ENCODE results near the gene RALGAPB. TPM values are rescaled to one million over a fixed set of nuclear protein-coding genes. Genes with fewer than 3 reads are reported as not detected.

The RALGAPB gene
- total RNA-seq, 2 experiments from 2014 or later: 36.2 to 39.7 TPM

- H3K9me3 Mint-ChIP-seq: no peaks in the 10 kb centered on the region
- POLR2A ChIA-PET: no interaction called here
- DNase-seq (no peak), ATAC-seq (ENCODE audit: low read depth) (no peak)
- no peak overlapping the region for H3K27ac Mint-ChIP-seq
- no peak overlapping the region for H3K4me3 Mint-ChIP-seq
- H3K36me3 Mint-ChIP-seq: no peaks in the 10 kb centered on the region
- no peaks in the 10 kb centered on the region for H3K4me1 Mint-ChIP-seq
- peaks cover 15% of the 10 kb centered on the region for H3K27me3 Mint-ChIP-seq
Measured at GRCh38 chr20:38615283-38615682, 142.6 kb downstream of the RALGAPB start.

GRCh38 chr20:38616457-38616856, 143.8 kb downstream of the RALGAPB start:
- Mint-ChIP-seq H3K27ac (no peak overlapping the region), H3K4me3 (no peak overlapping the region), H3K9me3 (no peaks in the 10 kb centered on the region), H3K36me3 (no peaks in the 10 kb centered on the region), H3K4me1 (no peaks in the 10 kb centered on the region), H3K27me3 (peaks cover 15% of the 10 kb centered on the region)
- DNase-seq (no peak), ATAC-seq (ENCODE audit: low read depth) (no peak)
- POLR2A ChIA-PET: no interaction called here

GRCh38 chr20:38617011-38617829, 144.6 kb downstream of the RALGAPB start:
- DNase-seq: no peak
- ATAC-seq (ENCODE audit: low read depth): no peak
- H3K27ac Mint-ChIP-seq: no peak overlapping the region
- no peaks in the 10 kb centered on the region for H3K9me3 Mint-ChIP-seq
- POLR2A ChIA-PET: no interaction called here
- no peaks in the 10 kb centered on the region for H3K36me3 Mint-ChIP-seq
- H3K4me1 Mint-ChIP-seq: no peaks in the 10 kb centered on the region
- no peak overlapping the region for H3K4me3 Mint-ChIP-seq
- H3K27me3 Mint-ChIP-seq: peaks cover 15% of the 10 kb centered on the region

GRCh38 chr20:38617830-38618196, 145.2 kb downstream of the RALGAPB start:
- Mint-ChIP-seq H3K4me1 (no peaks in the 10 kb centered on the region), H3K36me3 (no peaks in the 10 kb centered on the region), H3K4me3 (no peak overlapping the region), H3K27ac (no peak overlapping the region), H3K27me3 (peaks cover 12% of the 10 kb centered on the region), H3K9me3 (no peaks in the 10 kb centered on the region)
- POLR2A ChIA-PET: no interaction called here
- DNase-seq: no peak
- no peak for ATAC-seq (ENCODE audit: low read depth)

GRCh38 chr20:38620441-38620840, 147.8 kb downstream of the RALGAPB start:
- ATAC-seq (ENCODE audit: low read depth) (no peak), DNase-seq (no peak)
- Mint-ChIP-seq H3K4me1 (no peaks in the 10 kb centered on the region), H3K4me3 (no peak overlapping the region), H3K9me3 (no peaks in the 10 kb centered on the region), H3K36me3 (no peaks in the 10 kb centered on the region), H3K27me3 (peaks cover 12% of the 10 kb centered on the region), H3K27ac (no peak overlapping the region)
- POLR2A ChIA-PET: no interaction called here

GRCh38 chr20:38623061-38623460, 150.4 kb downstream of the RALGAPB start:
- DNase-seq: no peak
- no peak overlapping the region for H3K27ac Mint-ChIP-seq
- POLR2A ChIA-PET: no interaction called here
- H3K27me3 Mint-ChIP-seq: peaks cover 12% of the 10 kb centered on the region
- no peaks in the 10 kb centered on the region for H3K9me3 Mint-ChIP-seq
- no peak overlapping the region for H3K4me3 Mint-ChIP-seq
- no peak for ATAC-seq (ENCODE audit: low read depth)
- H3K36me3 Mint-ChIP-seq: no peaks in the 10 kb centered on the region
- H3K4me1 Mint-ChIP-seq: no peaks in the 10 kb centered on the region

- POLR2A ChIA-PET: no interaction called here
- ATAC-seq (ENCODE audit: low read depth) (no peak), DNase-seq (no peak)
- no peak overlapping the region for H3K4me3 Mint-ChIP-seq
- peaks cover 8% of the 10 kb centered on the region for H3K27me3 Mint-ChIP-seq
- no peaks in the 10 kb centered on the region for H3K9me3 Mint-ChIP-seq
- H3K36me3 Mint-ChIP-seq: no peaks in the 10 kb centered on the region
- H3K4me1 Mint-ChIP-seq: no peaks in the 10 kb centered on the region
- H3K27ac Mint-ChIP-seq: no peak overlapping the region
Measured at GRCh38 chr20:38624084-38624483, 151.4 kb downstream of the RALGAPB start.

- ATAC-seq (ENCODE audit: low read depth) (no peak), DNase-seq (no peak)
- H3K27ac Mint-ChIP-seq: no peak overlapping the region
- H3K4me3 Mint-ChIP-seq: no peak overlapping the region
- H3K4me1 Mint-ChIP-seq: no peaks in the 10 kb centered on the region
- POLR2A ChIA-PET: no interaction called here
- peaks cover 10% of the 10 kb centered on the region for H3K27me3 Mint-ChIP-seq
- H3K36me3 Mint-ChIP-seq: no peaks in the 10 kb centered on the region
- no peaks in the 10 kb centered on the region for H3K9me3 Mint-ChIP-seq
Measured at GRCh38 chr20:38625896-38626295, 153.3 kb downstream of the RALGAPB start.

GRCh38 chr20:38626921-38627659, 154.4 kb downstream of the RALGAPB start:
- POLR2A ChIA-PET: no interaction called here
- no peaks in the 10 kb centered on the region for H3K4me1 Mint-ChIP-seq
- no peak for DNase-seq

More at GRCh38 chr20:38626921-38627659, 154.4 kb downstream of the RALGAPB start:
- Mint-ChIP-seq H3K36me3 (no peaks in the 10 kb centered on the region), H3K9me3 (no peaks in the 10 kb centered on the region), H3K4me3 (no peak overlapping the region), H3K27ac (no peak overlapping the region), H3K27me3 (peaks cover 9% of the 10 kb centered on the region)
- no peak for ATAC-seq (ENCODE audit: low read depth)

Small RNA genes lying within 50 kb of the gene (microRNA-seq; reads per million reads assigned to microRNA genes)
- gene MIR548O2: not detected

Other genes starting within 250 kb of the RALGAPB start
- gene KIAA1755, start 212.1 kb upstream of the RALGAPB start, total RNA-seq: not detected
- not detected for gene BPI, start 168.7 kb upstream of the RALGAPB start, total RNA-seq
- gene LBP, start 126.4 kb upstream of the RALGAPB start, total RNA-seq: not detected
- gene SNHG17, start 37.5 kb upstream of the RALGAPB start, total RNA-seq: 10 to 100 TPM; 70.9 to 74.4 TPM
- gene ADIG, start 108.4 kb downstream of the RALGAPB start, total RNA-seq: not detected
- not detected for gene ARHGAP40, start 129.0 kb downstream of the RALGAPB start, total RNA-seq